Measurements from ENCODE around the gene ISY1.

Gene ISY1

GRCh38 chr3:129087138-129087702, 73.6 kb downstream of the ISY1 start:
- no peak for DNase-seq (ENCODE audit: low read depth)

GRCh38 chr3:129085818-129086217, 75.0 kb downstream of the ISY1 start:
- no peak for DNase-seq (ENCODE audit: low read depth)

- DNase-seq (ENCODE audit: low read depth): no peak
Observed at GRCh38 chr3:129085165-129085715, 75.6 kb downstream of the ISY1 start.

- DNase-seq (ENCODE audit: low read depth): no peak
Observed at GRCh38 chr3:129084501-129084900, 76.4 kb downstream of the ISY1 start.

- DNase-seq (ENCODE audit: low read depth): no peak
Observed at GRCh38 chr3:129082026-129082425, 78.8 kb downstream of the ISY1 start.

GRCh38 chr3:129081503-129081902, 79.4 kb downstream of the ISY1 start:
- DNase-seq (ENCODE audit: low read depth): no peak

GRCh38 chr3:129078510-129078909, 82.4 kb downstream of the ISY1 start:
- no peak for DNase-seq (ENCODE audit: low read depth)
